Spleen (tissue), 7 donors: Measurements from ENCODE around the gene RBMS1.

Source experiments
- CTCF ChIP-seq, 11 experiments: fragments of 200-600 bp in 7 of 11; fragments of 450-650 bp in 4 of 11; sonication (generic) in 4 of 11; IDR thresholded peaks in 8 of 11; conservative IDR thresholded peaks in 3 of 11; 1 replicate in 7 of 11; 2 replicates in 4 of 11; pipeline versions ENCODE4 v1.4.0 to v1.8.0; 2016 to 2021; ENCODE audit warnings: antibody characterized with exemption in 11 of 11, inconsistent platforms in 4 of 11, mild to moderate bottlenecking in 1 of 11
- POLR2A ChIP-seq, 3 donors: fragments of 450-650 bp; IDR thresholded peaks; one replicate each; pipeline ENCODE4 v1.5.1; 2017; ENCODE audit warnings: antibody characterized with exemption in 3 of 3, mild to moderate bottlenecking in 1 of 3
- donor health status: DM: no; HTN: no; CAD: no; lungs with moderate emphysema.
- donor health status: DM: no; HTN: no; CAD: no.
- donor health status: DM: no; HTN: no; CAD: no.

- TF ChIP-seq CTCF (IDR thresholded peaks at IDR 0.05 in 8 of 11, conservative IDR thresholded peaks at IDR 0.05 in 3 of 11) (no peak), POLR2A (IDR thresholded peaks at IDR 0.05) (no peak)
Measured at GRCh38 chr2:160242893-160243564, 250.6 kb downstream of the RBMS1 start.
